ENCODE measurements around the gene GABRR2.

Gene GABRR2

DNA sequence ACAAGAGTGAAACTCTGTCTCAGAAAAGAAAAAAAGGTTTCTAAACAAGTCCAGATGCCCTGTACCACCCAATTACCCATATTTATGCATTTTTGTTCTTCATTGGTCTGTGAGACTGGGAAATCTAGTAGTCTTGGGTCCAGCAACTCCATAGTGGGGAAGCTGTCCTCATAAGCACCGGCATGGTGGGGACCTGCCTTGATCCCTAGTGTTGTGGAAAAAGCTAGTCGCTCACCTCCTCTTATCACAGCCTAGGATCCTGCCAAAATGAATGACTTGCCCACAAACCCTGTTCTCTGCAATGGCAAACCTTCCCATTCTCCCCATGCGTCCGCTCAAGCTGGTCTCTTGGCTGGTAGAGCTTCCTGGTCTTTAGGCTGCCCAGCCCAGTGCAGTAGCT, 59.7 kb downstream of the GABRR2 start:
- DNase-seq: no peak

DNA sequence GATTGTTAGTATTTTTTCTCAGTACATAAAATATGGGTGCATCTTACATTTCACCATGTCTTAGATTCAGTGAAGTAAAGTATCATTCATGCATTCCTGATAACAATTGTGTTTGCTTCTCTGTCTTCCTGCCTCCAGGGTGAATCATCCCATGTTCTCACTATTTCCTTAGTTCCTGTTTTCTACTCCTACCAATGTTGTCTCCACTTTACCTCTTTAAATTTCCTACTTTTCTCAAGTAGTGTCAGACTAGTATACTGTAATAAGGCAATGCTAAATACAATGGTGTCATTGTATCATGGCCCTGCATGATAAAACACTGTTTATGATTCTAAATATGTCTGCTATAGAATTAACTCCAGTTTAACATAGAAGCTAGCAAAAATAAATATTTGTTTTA, 60.5 kb downstream of the GABRR2 start:
- DNase-seq: no peak

DNA sequence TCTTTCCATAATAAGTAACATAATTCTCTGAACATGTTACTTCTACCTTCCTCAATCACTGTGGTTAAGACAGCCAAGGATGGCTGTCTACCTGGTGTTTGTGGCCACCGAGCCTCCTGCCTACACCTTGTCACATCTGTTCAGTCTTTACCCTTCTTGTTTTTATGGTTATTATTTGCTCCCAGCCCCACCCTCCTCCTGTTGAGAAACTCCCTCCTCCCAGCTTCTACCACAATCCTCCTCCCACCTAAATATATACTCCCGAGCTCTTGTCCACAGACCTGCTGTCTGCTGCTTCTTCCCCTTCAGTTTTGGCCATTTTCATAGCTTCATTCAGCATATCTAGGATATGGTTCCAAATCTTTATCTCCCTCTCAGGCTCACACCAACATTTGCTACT, 62.2 kb downstream of the GABRR2 start:
- DNase-seq: no peak

DNA sequence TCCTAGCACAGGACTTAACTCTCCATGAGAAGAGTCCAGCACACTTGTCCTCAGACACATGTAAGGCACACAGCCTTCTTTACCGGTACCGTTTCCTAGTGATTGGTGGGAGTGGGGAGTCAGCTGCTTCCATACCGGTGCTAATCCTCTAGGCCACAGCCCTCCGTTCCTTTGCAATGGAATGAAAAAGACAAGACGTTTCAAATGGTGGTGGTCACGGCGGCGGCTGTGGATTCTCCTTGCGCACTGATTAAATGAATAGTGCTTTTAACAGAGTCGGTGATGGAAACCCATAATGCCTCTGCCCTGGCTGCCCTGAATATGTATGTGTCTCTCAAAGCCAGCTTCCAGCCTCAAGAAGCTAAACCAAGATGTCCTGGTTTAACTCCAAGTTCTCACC, 63.1 kb downstream of the GABRR2 start:
- DNase-seq: no peak

DNA sequence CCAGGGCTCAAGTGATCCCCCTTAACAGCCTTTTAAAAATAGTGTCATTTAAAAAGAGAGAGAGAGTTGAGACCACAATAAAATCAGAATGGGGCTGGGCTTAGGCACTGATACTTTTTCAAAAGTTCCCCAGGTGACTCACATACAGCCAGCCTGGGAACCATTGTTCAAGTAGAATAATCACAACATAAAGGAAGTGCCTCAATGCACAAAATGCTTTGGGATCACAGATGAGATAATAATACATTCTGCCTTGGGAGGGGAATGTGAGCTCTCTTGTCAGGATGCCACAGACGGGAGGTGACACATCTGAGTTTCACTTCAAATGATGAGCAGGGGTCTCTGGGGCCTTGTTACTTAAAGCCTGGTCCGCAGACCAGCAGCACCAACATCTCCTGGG, 63.9 kb downstream of the GABRR2 start:
- DNase-seq: no peak

DNA sequence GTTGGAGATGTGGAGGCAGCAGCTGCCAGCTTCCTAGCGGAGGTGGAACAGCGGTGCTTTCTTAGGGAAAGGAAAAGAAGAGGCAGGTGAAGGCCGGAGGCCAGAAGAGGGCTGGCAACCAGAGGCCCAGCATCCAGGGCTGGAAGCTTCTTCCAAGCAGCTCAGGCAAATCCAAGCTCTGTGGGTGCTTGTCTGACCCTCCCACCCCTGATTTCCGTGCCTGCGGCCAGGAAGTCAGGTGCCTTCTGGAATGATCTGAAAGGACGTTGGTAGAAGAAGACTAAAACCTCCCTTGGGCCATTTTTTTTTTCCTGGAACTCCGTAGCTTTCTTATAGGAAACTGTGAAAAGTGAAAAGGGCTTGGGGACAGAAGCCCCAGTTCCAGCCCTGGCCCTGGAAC, 64.9 kb downstream of the GABRR2 start:
- no peak for DNase-seq

DNA sequence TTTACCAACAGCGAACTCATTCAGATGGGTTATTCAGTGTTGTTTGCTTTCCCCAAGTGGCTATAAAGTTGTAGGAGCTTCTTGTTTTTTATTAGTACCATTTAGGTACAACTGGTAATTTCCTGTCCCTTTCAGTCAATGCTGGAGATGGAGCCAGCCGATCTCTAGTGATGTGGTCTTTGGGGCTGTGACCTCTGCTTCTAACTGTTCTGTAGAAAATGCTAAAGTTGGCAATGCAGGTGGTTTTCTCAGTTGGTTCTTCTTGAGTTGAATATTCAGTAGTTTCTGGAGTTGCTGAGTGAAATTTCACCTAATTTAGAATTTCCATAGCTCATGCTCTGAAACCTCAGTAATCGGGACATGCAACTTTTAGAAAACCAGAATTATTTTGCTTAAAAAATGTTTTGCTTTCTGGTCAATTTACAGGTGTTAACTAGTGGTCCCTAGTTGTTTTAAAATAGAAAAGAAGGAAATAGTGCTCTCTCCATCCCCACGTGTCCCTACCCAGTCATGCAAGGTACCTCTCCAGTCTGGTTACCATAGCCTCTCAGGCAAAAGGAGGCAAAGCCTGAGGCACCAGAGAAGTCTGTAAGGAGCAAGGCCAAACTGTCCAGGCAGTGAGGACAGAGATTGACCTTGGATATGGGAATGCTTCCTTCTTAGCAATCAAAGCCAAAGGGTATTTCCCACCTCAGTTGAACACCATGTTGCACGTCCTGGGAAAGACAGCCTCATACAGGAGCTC, 70.7 kb downstream of the GABRR2 start:
- DNase-seq: no peak

DNA sequence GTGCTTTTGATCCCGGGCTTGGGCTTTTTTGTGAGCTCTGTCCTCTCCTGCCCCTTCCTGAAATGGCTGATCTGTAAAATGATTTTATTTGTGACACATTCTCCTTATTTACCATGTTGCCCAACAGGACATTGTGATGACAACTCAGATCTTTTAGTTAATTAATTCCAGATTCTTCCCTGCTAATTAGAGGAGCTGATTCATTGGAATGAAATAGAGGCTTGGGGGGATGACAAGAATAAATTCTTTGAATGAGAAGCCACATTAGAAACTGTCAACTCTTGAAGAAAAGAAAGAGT, 71.8 kb downstream of the GABRR2 start:
- DNase-seq: no peak

DNA sequence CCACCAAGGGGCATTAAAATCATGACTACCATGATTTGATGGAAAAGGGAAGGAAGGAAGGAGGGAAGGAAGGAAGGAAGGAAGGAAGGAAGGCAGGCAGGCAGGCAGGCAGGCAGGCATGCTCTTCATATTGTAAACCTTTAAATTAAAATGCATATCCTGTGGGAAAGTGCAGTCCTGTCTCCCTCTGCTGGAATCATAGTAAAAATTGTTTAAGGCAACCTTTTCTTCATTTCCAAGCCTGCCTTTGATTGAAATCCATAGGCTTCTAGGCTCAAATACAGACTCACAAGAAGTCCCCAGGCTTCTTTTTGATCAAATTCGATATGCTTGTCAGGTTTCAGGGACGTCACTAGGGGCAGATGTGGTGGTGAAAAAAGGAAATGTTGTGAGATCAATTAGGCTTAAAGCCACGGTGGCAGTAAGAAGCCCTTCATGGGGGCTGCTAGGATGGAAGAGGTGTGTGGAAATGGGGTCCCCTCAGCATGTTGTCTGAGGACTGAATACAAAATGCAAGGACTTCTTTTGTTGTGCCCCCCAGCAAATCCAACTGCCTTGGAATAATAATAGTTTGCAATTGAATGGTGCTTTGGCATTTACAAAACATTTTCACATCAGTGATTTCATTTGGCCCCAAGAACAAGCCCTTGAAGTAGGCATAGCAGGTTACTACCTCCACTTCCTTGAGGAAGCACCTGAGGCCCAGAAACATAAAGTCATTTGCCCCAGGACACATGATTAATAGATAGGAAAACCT, 72.3 kb downstream of the GABRR2 start:
- peak; percentile 46 for DNase-seq

DNA sequence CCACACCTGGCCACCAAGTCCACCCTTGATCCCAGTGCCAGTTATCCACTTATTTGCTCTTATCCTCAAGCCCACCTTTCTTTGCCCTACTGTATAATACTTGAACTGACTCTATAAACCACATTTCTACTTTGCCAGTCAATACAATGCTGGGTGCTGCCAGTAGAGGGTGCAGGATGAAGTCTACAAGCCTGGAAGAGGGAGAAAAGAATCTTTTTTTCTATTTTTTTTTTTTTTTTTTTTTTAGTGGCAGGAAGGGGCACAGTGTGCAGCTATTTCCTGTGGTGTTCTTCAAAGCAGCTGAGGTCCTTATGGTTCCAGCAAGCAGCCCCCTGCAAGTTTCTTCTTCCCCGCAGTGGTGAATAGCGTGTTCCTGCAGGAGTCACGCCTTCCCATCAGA, 75.8 kb downstream of the GABRR2 start:
- peak; percentile 48 for DNase-seq

DNA sequence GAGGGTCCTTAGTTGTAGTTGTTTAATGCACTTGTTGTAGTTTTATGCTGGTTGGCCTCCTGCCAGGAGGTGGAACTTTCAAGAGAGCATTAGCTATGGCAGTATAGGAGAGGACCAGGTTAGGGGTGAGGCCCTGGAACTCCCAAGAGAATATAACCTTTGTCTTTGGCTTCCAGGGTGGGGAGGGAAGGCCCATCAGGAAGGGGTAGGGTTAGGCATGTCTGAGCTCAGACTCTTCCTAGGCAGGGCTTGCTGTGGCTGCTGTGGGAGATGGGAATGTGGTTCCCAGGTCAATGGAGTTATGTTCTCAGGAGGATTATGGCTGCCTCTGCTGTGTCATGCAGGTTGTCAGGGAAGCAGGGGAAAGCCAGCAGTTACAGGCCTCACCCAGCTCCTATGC, 77.9 kb downstream of the GABRR2 start:
- no peak for DNase-seq

DNA sequence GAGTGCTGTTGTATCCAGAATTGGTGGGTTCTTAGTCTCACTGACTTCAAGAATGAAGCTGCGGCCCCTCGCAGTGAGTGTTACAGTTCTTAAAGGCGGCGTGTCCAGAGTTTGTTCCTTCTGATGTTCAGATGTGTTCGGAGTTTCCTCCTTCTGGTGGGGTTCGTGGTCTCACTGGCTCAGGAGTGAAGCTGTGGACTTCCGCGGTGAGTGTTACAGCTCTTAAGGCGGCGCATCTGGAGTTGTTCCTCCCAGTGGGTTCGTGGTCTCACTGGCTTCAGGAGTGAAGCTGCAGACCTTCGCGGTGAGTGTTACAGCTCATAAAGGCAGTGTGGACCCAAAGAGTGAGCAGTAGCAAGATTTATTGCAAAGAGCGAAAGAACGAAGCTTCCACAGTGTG, 81.5 kb downstream of the GABRR2 start:
- peak; percentile 12 for DNase-seq

DNA sequence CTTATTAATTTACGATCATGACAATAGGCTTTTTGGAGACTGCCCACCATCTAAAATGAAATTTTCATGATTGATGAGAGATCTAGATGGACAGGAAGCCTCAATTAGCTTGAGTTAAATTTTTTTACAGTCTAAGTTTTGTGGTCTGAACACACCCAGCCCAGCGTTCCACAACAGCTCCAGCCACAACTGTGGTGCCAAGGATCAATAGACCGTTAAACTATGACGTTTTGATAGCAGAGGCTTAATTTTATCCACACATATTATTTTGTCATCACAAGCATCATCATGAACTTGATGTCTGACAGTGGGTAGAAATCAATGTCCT, 92.4 kb downstream of the GABRR2 start:
- no peak for DNase-seq

DNA sequence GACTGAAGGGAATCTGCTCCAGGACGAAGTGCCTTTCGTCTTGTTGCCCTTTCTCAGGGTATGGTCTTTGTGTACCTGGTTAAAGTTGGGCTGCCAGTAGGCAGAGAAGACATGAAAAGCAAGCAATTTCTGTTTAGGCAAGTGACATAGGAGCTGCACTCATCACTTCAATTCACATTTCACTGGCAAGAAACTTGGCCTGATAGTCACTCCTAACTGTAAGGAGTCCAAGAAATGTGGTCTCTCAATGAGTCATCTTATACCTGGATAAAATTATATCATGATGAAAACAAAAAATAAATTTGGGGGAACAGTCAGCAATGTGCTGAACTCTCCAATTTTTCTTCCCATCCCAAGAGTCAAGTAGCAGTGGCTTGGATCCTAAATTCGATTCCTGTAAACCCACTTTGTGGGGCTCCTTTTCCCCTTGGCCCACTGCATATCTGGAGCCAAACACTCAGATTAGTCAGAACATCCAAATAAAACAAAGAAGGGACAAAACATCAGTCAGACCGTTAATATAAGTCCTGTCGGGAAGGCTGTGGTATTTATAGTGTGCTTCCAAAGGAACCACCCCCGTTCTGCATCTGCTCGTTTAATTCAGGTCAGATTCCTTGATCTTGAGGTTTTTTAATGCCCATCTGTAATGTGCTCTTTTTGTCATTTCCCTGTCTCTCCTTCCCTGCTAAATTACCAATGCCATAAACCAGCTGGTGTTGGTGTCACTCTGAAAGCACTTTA, 93.0 kb downstream of the GABRR2 start:
- DNase-seq: no peak

DNA sequence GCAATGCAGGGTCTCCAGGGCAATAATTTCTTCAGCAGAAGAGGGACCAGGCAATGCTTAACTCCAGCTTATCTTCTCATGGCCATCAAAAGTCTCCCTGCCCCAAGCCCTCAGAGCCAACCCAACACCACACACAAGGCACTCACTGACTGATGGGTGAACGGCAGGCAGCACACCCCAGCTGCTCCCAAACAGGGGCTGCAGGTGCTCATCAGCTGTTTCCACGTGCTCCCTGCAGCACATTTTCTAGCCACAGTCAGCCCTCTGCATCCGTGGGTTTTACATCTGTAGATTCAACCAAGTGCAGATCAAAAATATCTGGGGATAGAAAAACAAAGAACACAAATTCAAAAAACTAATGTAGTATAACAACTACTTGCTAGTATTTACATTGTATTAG, 94.0 kb downstream of the GABRR2 start:
- DNase-seq: no peak

DNA sequence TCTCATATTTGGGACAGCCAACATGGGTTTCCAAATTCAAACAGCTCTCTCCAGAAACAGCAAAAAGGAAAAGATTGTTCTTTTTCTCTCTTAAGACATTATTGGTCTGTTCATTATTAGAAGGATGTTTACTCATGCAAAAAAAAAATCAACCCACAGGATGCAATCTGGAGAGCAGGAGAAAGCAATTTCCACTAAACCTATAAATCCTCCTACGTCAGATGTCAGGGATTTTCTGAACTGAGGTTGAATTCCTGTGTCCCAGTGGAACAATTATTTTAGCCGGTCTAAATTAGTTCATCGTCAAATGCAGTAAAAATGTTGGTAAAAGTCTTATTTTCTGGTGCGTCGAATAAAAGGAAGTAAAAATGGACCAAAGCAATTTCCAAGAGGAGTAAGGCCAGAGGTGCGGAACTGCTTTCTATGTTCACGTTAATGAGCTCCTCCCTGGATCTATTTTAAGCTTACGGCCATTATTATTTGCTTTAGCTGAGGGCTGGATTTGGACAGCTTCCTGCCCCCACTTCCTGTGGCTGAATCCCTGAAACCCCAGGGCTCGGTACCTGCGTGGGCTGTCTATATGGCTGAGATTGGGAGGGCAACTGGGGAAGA, 97.7 kb downstream of the GABRR2 start, which contains the start of gene GABRR1:
Gene GABRR1 (minus strand): TSS at position 60 of the 612 bp plus-strand sequence. CDS start 36 bp downstream, at position 24.
- no peak for DNase-seq

DNA sequence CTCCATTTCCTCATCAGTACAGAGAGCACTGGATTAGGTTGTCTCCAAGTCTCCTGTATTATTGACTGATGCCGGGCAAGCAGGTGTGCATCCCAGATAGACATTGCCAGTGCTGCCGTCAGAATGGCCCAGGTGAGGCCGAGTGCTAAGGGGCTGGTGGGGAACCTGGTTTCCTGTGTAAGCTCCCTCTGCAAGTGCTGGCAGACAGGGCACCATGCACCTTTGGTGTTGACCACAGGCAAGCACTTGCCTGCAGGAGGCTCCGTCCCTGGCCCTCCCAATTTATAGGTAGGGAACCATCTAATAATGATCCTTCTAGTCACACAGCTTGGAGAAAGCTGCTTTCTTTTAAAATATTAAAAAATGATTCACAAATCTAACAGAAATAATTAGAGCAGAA, 98.7 kb downstream of the GABRR2 start:
- no peak for DNase-seq

DNA sequence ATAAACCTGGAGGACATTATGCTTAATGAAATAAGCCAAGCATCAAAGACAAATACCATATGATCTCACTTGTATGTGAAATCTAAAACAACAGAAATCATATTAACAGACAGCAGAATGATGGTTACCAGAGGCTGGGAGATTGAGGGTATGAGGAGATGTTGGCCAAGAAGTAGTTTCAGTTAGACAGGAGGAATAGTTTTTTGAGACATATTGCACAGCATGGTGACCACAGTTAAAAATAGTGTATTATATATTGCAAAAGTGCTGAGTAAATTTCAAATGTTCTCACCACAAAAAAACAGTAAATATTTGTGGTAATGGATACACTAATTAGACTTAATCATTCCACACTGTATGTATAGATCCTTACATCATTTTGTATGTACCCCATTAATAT, 99.7 kb downstream of the GABRR2 start:
- no peak for DNase-seq

DNA sequence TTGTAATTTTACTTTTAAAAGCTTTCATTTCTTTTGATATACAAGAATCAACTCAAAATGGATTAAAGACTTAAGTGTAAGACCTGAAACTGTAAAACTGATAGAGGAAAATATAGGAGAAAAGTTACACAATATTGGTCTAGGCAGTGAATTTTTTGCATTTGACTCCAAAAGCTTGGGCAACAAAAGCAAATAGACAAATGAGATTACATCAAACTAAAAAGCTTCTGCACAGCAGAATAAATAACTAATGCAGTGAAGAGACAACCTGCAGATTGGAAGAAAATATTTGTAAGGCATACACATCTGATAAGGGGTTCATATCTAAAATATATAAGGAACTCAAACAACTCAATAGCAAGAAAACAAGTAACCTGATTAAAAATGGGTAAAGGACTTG, 100.9 kb downstream of the GABRR2 start:
- DNase-seq: no peak

DNA sequence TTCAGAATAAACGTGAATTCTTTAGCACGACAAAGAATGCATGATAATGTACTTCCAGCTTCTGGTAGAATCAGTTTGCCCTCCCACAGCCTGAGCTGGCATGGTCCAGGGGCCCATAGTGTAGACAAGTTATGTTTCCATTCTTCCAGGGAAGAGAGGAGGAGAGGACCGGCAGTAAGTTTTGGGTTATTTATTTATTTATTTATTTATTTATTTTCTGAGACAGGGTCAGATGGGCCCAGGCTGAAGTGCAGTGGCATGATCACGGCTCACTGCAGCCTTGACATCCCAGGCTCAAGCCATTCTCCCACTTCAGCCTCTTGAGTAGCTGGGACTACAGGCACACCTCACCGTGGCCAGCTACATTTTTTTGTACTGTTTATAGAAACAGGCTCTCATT, 102.6 kb downstream of the GABRR2 start:
- no peak for DNase-seq

DNA sequence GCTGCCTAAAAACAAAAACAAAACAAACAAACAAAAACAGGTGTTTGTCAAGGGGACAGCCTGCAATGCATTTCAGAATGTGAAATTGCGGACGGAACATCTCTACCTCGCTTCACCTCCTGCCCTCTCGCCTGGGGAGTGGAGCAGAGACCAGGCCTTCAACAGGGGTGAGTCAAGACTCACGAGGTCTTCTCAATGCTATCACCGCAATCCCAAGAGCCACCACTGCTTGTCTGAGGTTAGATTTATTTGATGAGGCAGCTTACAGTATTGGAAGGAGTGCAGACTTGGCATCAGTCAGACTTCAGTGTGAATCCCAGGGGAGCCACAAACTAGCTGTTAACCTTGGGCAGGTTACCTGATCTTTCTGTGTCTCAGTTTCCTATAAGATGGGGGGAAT, 105.6 kb downstream of the GABRR2 start:
- DNase-seq: no peak

DNA sequence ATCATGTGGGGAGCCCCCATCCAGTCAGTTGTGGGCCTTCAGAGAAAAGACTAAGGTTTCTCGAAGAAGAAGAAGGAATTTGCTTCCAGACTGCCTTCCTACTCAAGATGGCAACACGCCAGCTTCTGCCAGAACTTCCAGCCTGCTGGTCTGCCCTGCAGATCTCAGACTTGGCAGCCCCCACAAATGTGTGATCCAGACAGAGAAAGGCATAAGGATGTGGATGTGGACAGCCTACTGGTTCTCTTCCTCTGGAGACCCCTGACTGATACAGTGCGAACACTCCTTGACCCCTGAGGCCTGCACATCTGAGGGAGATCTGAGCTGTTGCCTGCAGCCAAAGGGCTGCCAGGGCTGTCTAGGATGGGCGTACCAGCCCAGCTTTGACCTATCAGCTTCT, 106.5 kb downstream of the GABRR2 start:
- no peak for DNase-seq
